GM12891 (cell line): Measurements from ENCODE around the gene CDH23.

Source experiments
- POLR2A ChIP-seq: IDR thresholded peaks from 2 replicates; pipeline ENCODE4 v1.6.1; 2011; ENCODE audit warnings: low read depth, low read length, control low read depth
- TAF1 ChIP-seq: IDR thresholded peaks from 2 replicates; pipeline ENCODE4 v1.6.1; 2011; ENCODE audit warnings: low read depth, low read length, control low read depth

DNA sequence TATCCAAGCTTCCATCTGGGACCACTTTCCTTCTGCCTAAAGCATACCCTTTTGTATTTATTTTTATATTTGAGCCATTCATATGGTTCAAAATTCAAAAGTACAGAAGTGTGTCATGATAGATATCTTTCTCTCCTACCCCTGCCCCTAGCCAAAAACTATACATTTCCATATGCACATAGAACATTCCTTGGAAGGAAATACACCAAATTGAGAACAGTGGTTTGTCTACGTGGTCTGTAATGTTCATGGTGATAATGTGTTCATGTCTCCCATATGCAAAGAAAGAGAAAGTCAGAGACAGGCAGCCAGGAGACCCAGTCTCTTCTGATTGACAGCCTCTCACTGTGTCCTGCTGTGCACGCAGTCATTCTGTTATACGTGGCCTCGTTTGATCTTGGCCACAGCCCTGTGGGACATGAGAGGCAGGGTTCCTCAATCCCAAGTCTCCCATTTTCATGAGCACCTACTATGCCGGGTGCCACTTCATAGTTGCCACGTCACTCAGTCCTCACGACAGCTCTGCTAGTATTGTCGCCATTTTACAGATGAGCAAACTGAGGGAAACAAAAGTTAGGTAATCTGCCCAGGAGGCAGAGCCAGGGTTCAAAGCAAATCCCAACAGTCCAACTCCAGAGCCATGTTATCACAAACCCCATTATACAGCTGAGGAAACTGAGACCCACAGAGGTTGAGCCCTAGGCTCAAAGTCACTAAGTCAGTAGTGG, 8.0 kb upstream of the CDH23 start:
- no peak for TF ChIP-seq TAF1
- TF ChIP-seq POLR2A = no peak
